Ishikawa (cell line): Measurements from ENCODE around the gene NAV2.

Experiments used
- CEBPB ChIP-seq: IDR thresholded peaks from 2 replicates; pipeline ENCODE4 v1.6.1; 2012
- CREB1 ChIP-seq: IDR thresholded peaks from 2 replicates; pipeline ENCODE4 v1.6.1; 2012; ENCODE audit warnings: low read depth
- EGR1 ChIP-seq: IDR thresholded peaks from 2 replicates; pipeline ENCODE4 v1.6.1; 2012
- EP300 ChIP-seq: IDR thresholded peaks from 2 replicates; pipeline ENCODE4 v1.6.1; 2012; ENCODE audit warnings: borderline replicate concordance
- FOXM1 ChIP-seq: IDR thresholded peaks from 2 replicates; pipeline ENCODE4 v1.6.1; 2012; ENCODE audit warnings: low read depth, borderline replicate concordance
- NFIC ChIP-seq: IDR thresholded peaks from 2 replicates; pipeline ENCODE4 v1.6.1; 2012
- RAD21 ChIP-seq: IDR thresholded peaks from 2 replicates; pipeline ENCODE4 v1.6.1; 2012; ENCODE audit warnings: low read depth
- TAF1 ChIP-seq: IDR thresholded peaks from 2 replicates; pipeline ENCODE4 v1.6.1; 2012; ENCODE audit warnings: low read depth, mild to moderate bottlenecking
- TCF12 ChIP-seq: IDR thresholded peaks from 2 replicates; pipeline ENCODE4 v1.6.1; 2012; ENCODE audit warnings: low read depth
- TEAD4 ChIP-seq: IDR thresholded peaks from 2 replicates; pipeline ENCODE4 v1.6.1; 2012
- YY1 ChIP-seq: IDR thresholded peaks from 2 replicates; pipeline ENCODE4 v1.6.1; 2012; ENCODE audit warnings: low read depth
- ZBTB7A ChIP-seq: IDR thresholded peaks from 2 replicates; pipeline ENCODE4 v1.6.1; 2012; ENCODE audit warnings: low read depth
- TF ChIP-seq, protein P1 (sequence below): IDR thresholded peaks from 2 replicates; pipeline ENCODE4 v1.6.1; 2012
- TF ChIP-seq, protein P2 (sequence below): IDR thresholded peaks from 2 replicates; pipeline ENCODE4 v1.6.1; 2012
- TF ChIP-seq, protein P3 (sequence below): IDR thresholded peaks from 2 replicates; pipeline ENCODE4 v1.6.1; 2012; ENCODE audit warnings: low read depth, mild to moderate bottlenecking

The NAV2 gene

DNA sequence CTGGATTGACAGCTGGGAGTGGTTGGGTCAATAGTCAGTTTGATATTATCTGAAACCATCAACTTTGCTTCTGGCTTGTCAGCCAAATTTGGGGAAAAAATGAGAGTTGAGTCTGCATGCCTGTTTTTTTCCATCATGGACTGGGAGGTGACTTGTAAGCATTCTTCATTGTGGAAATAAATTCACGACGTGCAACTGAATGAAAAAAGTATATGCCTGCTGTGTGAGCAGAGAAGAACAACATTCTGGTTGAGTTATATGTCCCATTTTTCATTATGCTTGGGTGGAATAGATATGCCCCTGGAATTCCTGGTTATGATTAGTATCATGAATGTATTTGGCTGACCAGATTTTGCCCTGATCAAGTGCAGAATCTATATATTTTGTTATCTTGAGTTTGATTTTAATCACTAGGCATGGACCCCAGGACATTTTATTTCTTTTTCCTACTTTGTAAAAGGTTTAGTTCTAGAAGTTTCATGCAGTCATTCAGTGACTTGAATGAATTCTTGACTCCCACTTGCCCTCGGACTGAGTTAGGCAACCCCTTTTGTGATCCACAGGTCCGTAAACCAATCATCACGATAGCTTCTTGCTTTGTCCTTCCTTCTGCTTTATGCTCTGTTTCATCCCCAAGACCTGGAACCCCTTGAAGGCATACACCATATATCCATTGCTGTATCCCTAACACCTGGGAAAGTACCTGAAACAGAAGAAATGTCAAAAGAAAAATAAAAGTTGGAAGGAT lies 205.8 kb downstream of the NAV2 start:
- no peak for TF ChIP-seq NFIC
- TF ChIP-seq, protein P1, sequence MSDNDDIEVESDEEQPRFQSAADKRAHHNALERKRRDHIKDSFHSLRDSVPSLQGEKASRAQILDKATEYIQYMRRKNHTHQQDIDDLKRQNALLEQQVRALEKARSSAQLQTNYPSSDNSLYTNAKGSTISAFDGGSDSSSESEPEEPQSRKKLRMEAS = no peak

- TF ChIP-seq, protein P2, sequence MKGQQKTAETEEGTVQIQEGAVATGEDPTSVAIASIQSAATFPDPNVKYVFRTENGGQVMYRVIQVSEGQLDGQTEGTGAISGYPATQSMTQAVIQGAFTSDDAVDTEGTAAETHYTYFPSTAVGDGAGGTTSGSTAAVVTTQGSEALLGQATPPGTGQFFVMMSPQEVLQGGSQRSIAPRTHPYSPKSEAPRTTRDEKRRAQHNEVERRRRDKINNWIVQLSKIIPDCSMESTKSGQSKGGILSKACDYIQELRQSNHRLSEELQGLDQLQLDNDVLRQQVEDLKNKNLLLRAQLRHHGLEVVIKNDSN = no peak
- no peak for TF ChIP-seq RAD21
- no peak for TF ChIP-seq EGR1
- TF ChIP-seq FOXM1 = no peak
- TF ChIP-seq TCF12 = no peak
- TF ChIP-seq TAF1 = no peak
- TF ChIP-seq CREB1 = no peak
- TF ChIP-seq, protein P3, sequence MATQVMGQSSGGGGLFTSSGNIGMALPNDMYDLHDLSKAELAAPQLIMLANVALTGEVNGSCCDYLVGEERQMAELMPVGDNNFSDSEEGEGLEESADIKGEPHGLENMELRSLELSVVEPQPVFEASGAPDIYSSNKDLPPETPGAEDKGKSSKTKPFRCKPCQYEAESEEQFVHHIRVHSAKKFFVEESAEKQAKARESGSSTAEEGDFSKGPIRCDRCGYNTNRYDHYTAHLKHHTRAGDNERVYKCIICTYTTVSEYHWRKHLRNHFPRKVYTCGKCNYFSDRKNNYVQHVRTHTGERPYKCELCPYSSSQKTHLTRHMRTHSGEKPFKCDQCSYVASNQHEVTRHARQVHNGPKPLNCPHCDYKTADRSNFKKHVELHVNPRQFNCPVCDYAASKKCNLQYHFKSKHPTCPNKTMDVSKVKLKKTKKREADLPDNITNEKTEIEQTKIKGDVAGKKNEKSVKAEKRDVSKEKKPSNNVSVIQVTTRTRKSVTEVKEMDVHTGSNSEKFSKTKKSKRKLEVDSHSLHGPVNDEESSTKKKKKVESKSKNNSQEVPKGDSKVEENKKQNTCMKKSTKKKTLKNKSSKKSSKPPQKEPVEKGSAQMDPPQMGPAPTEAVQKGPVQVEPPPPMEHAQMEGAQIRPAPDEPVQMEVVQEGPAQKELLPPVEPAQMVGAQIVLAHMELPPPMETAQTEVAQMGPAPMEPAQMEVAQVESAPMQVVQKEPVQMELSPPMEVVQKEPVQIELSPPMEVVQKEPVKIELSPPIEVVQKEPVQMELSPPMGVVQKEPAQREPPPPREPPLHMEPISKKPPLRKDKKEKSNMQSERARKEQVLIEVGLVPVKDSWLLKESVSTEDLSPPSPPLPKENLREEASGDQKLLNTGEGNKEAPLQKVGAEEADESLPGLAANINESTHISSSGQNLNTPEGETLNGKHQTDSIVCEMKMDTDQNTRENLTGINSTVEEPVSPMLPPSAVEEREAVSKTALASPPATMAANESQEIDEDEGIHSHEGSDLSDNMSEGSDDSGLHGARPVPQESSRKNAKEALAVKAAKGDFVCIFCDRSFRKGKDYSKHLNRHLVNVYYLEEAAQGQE = no peak
- TF ChIP-seq YY1 = no peak
- TF ChIP-seq, protein P1 = no peak
- no peak for TF ChIP-seq NFIC
- no peak for TF ChIP-seq EP300
- TF ChIP-seq CEBPB = no peak
- no peak for TF ChIP-seq TEAD4
- no peak for TF ChIP-seq ZBTB7A
Measured at GRCh38 chr11:19919050-19919561, 206.5 kb downstream of the NAV2 start.

GRCh38 chr11:19920982-19921381 lies 208.3 kb downstream of the NAV2 start:
- no peak for TF ChIP-seq NFIC
- no peak for TF ChIP-seq TCF12
- TF ChIP-seq CEBPB = no peak
- TF ChIP-seq, protein P3 = no peak
- TF ChIP-seq RAD21 = no peak
- TF ChIP-seq EP300 = no peak
- TF ChIP-seq CREB1 = no peak
- TF ChIP-seq FOXM1 = no peak
- TF ChIP-seq, protein P2 = no peak
- TF ChIP-seq, protein P1 = no peak
- TF ChIP-seq TAF1 = no peak
- TF ChIP-seq ZBTB7A = no peak

DNA sequence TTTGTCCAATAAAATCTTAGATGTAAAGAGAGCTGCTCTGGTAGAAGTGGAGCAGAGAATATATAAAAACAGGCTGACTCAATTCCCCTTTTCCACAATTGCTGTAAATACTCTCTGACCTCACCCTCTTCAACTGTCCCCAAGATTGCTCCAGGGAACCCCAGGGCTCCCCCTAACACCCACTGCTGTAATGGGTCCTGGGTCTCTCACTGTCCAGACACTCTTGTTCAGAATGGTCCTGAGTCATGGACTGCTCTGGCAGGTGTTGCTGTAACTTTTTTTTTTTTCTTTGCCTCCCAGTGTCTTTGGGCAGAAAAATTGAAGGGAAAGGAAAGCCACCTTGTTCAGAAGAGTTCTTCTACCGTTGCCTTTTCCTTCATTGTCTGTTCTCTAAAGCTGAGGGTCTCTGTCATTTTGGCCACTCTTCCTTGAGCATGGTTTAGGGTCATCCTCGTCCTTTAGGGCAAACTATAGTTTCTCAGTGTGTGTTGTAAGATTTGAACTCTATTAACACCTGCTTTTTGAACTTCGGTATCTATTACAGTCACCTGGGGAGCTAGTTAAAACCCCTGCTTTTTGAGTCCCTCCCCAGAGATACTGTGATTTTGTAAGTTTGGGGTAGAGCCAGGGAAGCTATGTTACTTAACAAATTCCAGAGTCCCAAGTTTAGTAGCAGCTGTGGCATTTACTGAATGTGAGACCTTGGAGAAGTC lies 209.5 kb downstream of the NAV2 start:
- no peak for TF ChIP-seq ZBTB7A
- TF ChIP-seq TEAD4 = no peak
- TF ChIP-seq, protein P3 = no peak
- no peak for TF ChIP-seq NFIC
- no peak for TF ChIP-seq CREB1
- no peak for TF ChIP-seq TAF1
- TF ChIP-seq EP300 = no peak
- no peak for TF ChIP-seq RAD21
- no peak for TF ChIP-seq CEBPB
- TF ChIP-seq TCF12 = no peak
- TF ChIP-seq YY1 = no peak
- TF ChIP-seq, protein P1 = no peak
- TF ChIP-seq, protein P2 = no peak
- TF ChIP-seq EGR1 = no peak
- TF ChIP-seq FOXM1 = no peak
